ENCODE data around the gene MLPH. TPM values are rescaled to one million over a fixed set of nuclear protein-coding genes. Genes with fewer than 3 reads are reported as not detected.

MLPH gene
- total and polyA plus RNA-seq, 9 of the 15 experiments (the other 6 are each of a cell fraction or from before 2014, with no cell fraction given), result 0.22 TPM; not detected in 8

- TF ChIP-seq AFF1 (IDR thresholded peaks at IDR 0.05; ENCODE audit: low read depth in 1 of 2, partially characterized antibody in 2 of 2) (no peak), PREB (CRISPR knock-in tag; IDR thresholded peaks at IDR 0.05) (no peak), ZNF431 (CRISPR knock-in tag; IDR thresholded peaks at IDR 0.05) (no peak), FOXK2 (conservative IDR thresholded peaks at IDR 0.05 in 1 of 2, IDR thresholded peaks at IDR 0.05 in 1 of 2; ENCODE audit: low read depth in 2 of 2) (no peak), FIP1L1 (IDR thresholded peaks at IDR 0.05; ENCODE audit: low read depth, low read length, poor library complexity, severe bottlenecking) (no peak), EP300 (IDR thresholded peaks at IDR 0.05; ENCODE audit: low read length) (no peak), BRF2 (IDR thresholded peaks at IDR 0.05; ENCODE audit: borderline replicate concordance, insufficient read depth, insufficient read length) (no peak), POLR2A (conservative IDR thresholded peaks at IDR 0.05) (no peak)
These were observed 62.2 kb downstream of the MLPH start (continued) for GRCh38 chr2:237549216-237549615.

All from K562 (cell line).